ENCODE results near the gene OLFML2A. TPM values are rescaled to one million over a fixed set of nuclear protein-coding genes. Genes with fewer than 3 reads are reported as not detected.

The OLFML2A gene
- total and polyA plus RNA-seq, 8 donors, result 0.95 to 8.6 (median 6.1) TPM

GRCh38 chr9:124815601-124816000, 38.7 kb downstream of the OLFML2A start:
- Histone ChIP-seq H3K9me3 (no peaks in the 10 kb centered on the region), H3K27ac (no peak overlapping the region), H3K27me3 (no peaks in the 10 kb centered on the region), H3K4me1 (peaks cover 0 to 17% (median 15%) of the 10 kb centered on the region in 3 donors), H3K36me3 (no peaks in the 10 kb centered on the region), H3K4me3 (no peak overlapping the region)
- WGBS, 2 donors, result 92 to 93% methylated on average over 5 of the region's 5 CpGs
- DNase-seq (no peak), FAIRE-seq (no peak), ATAC-seq (no peak)
- intact Hi-C loops (cut with DNase I), result no loop called here
- TF ChIP-seq CTCF (IDR thresholded peaks at IDR 0.05), result no peak

- FAIRE-seq (no peak), ATAC-seq (peak; percentile 88 to 91 (median 90)), DNase-seq (peak in 4 of 6 donors; percentile 78 to 87 (median 80))
- Histone ChIP-seq H3K9me3 (no peaks in the 10 kb centered on the region), H3K4me1 (peaks cover 6 to 25% (median 17%) of the 10 kb centered on the region in 3 donors), H3K27me3 (no peaks in the 10 kb centered on the region), H3K36me3 (no peaks in the 10 kb centered on the region), H3K4me3 (no peak overlapping the region), H3K27ac (peak overlapping the region; percentile 77 to 91 (median 84))
- 26 to 27% methylated on average over 18 of the region's 18 CpGs for WGBS, 2 donors
- TF ChIP-seq CTCF (IDR thresholded peaks at IDR 0.05), result peak in 1 of 4 donors; percentile 12
- intact Hi-C loops (cut with DNase I), result no loop called here
These were observed 41.7 kb downstream of the OLFML2A start for GRCh38 chr9:124818431-124819281.

GRCh38 chr9:124820698-124821623, 44.0 kb downstream of the OLFML2A start:
- H3K27me3 ChIP-seq, result no peaks in the 10 kb centered on the region
- H3K4me1 ChIP-seq, result peaks cover 6 to 25% (median 17%) of the 10 kb centered on the region in 3 donors
- WGBS, 2 donors, result 37% methylated on average over 12 of the region's 12 CpGs
- no peak for TF ChIP-seq CTCF (IDR thresholded peaks at IDR 0.05)
- FAIRE-seq, result no peak
- no peaks in the 10 kb centered on the region for H3K9me3 ChIP-seq
- intact Hi-C loops (cut with DNase I), result no loop called here
- no peak overlapping the region for H3K4me3 ChIP-seq
- peak in 1 of 4 donors; percentile 8 for ATAC-seq
- no peaks in the 10 kb centered on the region for H3K36me3 ChIP-seq
- peak overlapping the region; percentile 3 to 33 (median 27) for H3K27ac ChIP-seq
- DNase-seq, result peak in 1 of 6 donors; percentile 34

GRCh38 chr9:124828489-124829333, 51.8 kb downstream of the OLFML2A start:
- Histone ChIP-seq H3K9me3 (no peaks in the 10 kb centered on the region), H3K4me1 (peaks cover 0 to 15% (median 3%) of the 10 kb centered on the region in 3 donors), H3K27ac (no peak overlapping the region), H3K4me3 (no peak overlapping the region), H3K36me3 (no peaks in the 10 kb centered on the region), H3K27me3 (no peaks in the 10 kb centered on the region)
- DNase-seq (no peak), ATAC-seq (no peak), FAIRE-seq (no peak)
- no peak for TF ChIP-seq CTCF (IDR thresholded peaks at IDR 0.05)
- WGBS, 2 donors, result 65 to 75% methylated on average over 2 of the region's 2 CpGs
- intact Hi-C loops (cut with DNase I), result no loop called here

Measured in pancreas (tissue), 10 donors.